GM18868 (cell line): ENCODE measurements around the gene NHERF2.

Experiments used
- ATAC-seq: cut with Tn5 transposase; IDR thresholded peaks from one replicate; pipeline ENCODE4 v1.9.1; 2021; ENCODE audit warnings: mild to moderate bottlenecking, moderate library complexity; ENCODE audit not compliant: unreplicated experiment

The NHERF2 gene

GRCh38 chr16:2079991-2080390 is 53.3 kb downstream of the NHERF2 start:
- no peak for ATAC-seq

GRCh38 chr16:2081201-2082084 is 54.7 kb downstream of the NHERF2 start:
- no peak for ATAC-seq

- ATAC-seq = no peak
Measured at GRCh38 chr16:2082171-2082982, 55.7 kb downstream of the NHERF2 start.

- no peak for ATAC-seq
Measured at GRCh38 chr16:2082983-2083364, 56.3 kb downstream of the NHERF2 start.

GRCh38 chr16:2083409-2083808 is 56.7 kb downstream of the NHERF2 start:
- no peak for ATAC-seq

- no peak for ATAC-seq
Measured at GRCh38 chr16:2083876-2084780, 57.4 kb downstream of the NHERF2 start.

GRCh38 chr16:2084895-2085625 is 58.4 kb downstream of the NHERF2 start:
- no peak for ATAC-seq

- ATAC-seq = no peak
Measured at GRCh38 chr16:2085669-2086068, 59.0 kb downstream of the NHERF2 start.

GRCh38 chr16:2086106-2086742 is 59.5 kb downstream of the NHERF2 start:
- no peak for ATAC-seq

GRCh38 chr16:2086812-2087747 is 60.4 kb downstream of the NHERF2 start:
- ATAC-seq = no peak

- no peak for ATAC-seq
Measured at GRCh38 chr16:2087748-2088631, 61.3 kb downstream of the NHERF2 start.
